ENCODE results near the gene ATP6V0E1. TPM values are rescaled to one million over a fixed set of nuclear protein-coding genes. Genes with fewer than 3 reads are reported as not detected.
"Not testable (repeated sequence)": the region's sequence is repeated elsewhere in the genome, so short reads cannot be mapped to it uniquely, and the experiment has no call there.

The ATP6V0E1 gene
- total RNA-seq, 4 donors from 2014 or later, result 94.0 to 163 (median 124) TPM

DNA sequence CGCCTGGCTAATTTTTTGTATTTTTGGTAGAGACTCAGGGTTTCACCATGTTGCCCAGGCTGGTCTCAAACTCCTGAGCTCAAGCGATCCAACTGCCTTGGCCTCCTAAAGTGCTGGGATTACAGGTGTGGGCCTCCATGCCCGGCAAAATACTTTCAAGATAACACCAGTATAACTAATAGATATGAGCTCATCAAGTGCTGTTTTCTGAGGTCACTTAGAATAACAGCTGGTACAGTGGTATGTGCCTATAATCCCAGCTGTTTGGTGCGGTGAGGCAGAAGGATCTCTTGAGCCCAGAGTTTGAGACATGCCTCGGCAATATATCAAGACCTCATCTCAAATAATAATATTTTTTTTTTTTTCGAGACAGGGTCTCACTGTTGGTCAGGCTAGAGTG is 42.1 kb downstream of the ATP6V0E1 start:
- no peak for ATAC-seq
- H3K36me3 ChIP-seq, result peaks cover 0 to 29% of the 10 kb centered on the region in 2 donors
- H3K9me3 ChIP-seq, result no peaks in the 10 kb centered on the region
- H3K27ac ChIP-seq, result no peak overlapping the region
- peaks cover 0 to 56% (median 5%) of the 10 kb centered on the region in 3 donors for H3K4me1 ChIP-seq
- H3K4me3 ChIP-seq, result no peak overlapping the region
- WGBS, 2 donors (ENCODE audit: low coverage in 1 of 2), result 80 to 90% methylated on average over 1 to 3 of the region's 6 CpGs
- TF ChIP-seq EP300 (IDR thresholded peaks at IDR 0.05) (no peak), POLR2AphosphoS5 (IDR thresholded peaks at IDR 0.05) (no peak), POLR2A (IDR thresholded peaks at IDR 0.05) (no peak)
- TF ChIP-seq, protein P1, sequence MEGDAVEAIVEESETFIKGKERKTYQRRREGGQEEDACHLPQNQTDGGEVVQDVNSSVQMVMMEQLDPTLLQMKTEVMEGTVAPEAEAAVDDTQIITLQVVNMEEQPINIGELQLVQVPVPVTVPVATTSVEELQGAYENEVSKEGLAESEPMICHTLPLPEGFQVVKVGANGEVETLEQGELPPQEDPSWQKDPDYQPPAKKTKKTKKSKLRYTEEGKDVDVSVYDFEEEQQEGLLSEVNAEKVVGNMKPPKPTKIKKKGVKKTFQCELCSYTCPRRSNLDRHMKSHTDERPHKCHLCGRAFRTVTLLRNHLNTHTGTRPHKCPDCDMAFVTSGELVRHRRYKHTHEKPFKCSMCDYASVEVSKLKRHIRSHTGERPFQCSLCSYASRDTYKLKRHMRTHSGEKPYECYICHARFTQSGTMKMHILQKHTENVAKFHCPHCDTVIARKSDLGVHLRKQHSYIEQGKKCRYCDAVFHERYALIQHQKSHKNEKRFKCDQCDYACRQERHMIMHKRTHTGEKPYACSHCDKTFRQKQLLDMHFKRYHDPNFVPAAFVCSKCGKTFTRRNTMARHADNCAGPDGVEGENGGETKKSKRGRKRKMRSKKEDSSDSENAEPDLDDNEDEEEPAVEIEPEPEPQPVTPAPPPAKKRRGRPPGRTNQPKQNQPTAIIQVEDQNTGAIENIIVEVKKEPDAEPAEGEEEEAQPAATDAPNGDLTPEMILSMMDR (IDR thresholded peaks at IDR 0.05), result no peak
- no peaks in the 10 kb centered on the region for H3K27me3 ChIP-seq

DNA sequence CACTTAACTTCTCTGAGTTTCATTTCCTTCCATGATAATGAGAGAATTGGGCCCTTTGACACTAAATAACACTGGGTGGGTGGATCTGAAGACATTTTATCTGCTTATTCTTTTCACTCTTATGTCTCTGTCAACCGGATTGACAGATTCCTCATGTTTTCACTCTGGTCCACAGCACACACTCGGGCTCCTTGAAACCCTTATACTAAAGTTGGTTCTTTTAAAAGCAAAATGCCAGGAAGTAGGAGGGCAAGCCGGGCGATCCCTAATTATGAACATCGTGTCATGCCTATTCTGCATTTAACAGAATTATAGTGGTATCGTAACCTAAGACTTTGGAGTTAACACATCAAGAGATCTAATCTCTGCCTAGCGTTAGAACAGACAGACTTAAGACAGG is 44.3 kb downstream of the ATP6V0E1 start:
- peaks cover 0 to 9% of the 10 kb centered on the region in 2 donors for H3K36me3 ChIP-seq
- H3K9me3 ChIP-seq, result no peaks in the 10 kb centered on the region
- peaks cover 0 to 33% (median 5%) of the 10 kb centered on the region in 3 donors for H3K4me1 ChIP-seq
- TF ChIP-seq POLR2AphosphoS5 (IDR thresholded peaks at IDR 0.05) (no peak), POLR2A (IDR thresholded peaks at IDR 0.05) (no peak), EP300 (IDR thresholded peaks at IDR 0.05) (no peak)
- TF ChIP-seq, protein P1 (IDR thresholded peaks at IDR 0.05), result no peak
- no peaks in the 10 kb centered on the region for H3K27me3 ChIP-seq
- no peak overlapping the region for H3K4me3 ChIP-seq
- ATAC-seq, result no peak
- H3K27ac ChIP-seq, result no peak overlapping the region
- 72 to 83% methylated on average over 2 to 4 of the region's 7 CpGs for WGBS, 2 donors (ENCODE audit: low coverage in 1 of 2)

DNA sequence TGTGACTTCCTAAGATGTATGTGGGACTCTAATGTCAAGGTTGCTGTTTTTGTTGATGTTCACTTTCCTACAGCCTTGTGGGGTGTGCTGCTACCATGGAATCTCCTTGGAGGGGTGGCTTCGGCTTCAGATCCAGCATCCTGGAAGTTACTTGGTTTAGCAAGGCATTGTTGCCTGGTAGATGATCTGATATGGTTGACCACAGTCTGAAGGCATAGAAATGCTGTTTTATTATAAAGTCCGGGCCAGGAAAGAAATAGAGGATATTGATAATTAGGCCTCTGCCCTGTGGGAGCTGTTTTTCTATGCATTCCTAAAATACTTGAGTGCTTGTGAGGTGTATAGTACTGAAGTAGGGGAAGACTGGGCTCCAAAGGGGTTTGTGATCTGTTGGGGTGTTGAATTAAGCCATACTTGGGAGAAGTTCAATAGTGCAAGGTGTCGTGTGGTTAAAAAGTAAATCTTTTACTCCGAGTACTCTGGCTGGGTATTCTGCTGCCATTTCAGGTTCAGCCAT is 45.3 kb downstream of the ATP6V0E1 start:
- no peak for TF ChIP-seq POLR2A (IDR thresholded peaks at IDR 0.05)
- no peak for TF ChIP-seq EP300 (IDR thresholded peaks at IDR 0.05)
- no peak for TF ChIP-seq POLR2AphosphoS5 (IDR thresholded peaks at IDR 0.05)
- TF ChIP-seq, protein P1 (IDR thresholded peaks at IDR 0.05), result no peak

DNA sequence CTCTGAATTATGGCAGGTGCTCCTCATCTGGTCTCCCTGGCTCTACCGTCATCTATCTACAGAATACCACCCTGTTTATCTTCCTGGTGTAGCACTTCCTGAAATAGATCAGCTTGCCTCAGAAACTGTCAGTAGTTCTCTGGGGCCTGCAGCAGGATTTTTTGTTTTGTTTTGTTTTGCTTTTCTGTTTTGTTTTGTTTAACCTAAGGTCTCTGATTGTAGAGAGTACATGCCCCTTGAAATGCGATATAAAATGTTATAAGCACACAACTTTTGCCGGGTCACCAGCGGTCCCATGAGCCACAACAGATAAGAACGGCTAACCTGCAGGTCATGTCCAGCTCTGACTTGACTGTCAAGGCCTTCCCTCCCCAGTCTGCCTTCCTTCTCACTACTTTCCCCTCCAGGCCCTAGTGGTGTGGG is 45.9 kb downstream of the ATP6V0E1 start:
- no peak for ATAC-seq
- H3K36me3 ChIP-seq, result peaks cover 0 to under 1% of the 10 kb centered on the region in 2 donors

More for the DNA sequence above, 45.3 kb downstream of the ATP6V0E1 start:
- no peaks in the 10 kb centered on the region for H3K9me3 ChIP-seq
- H3K4me3 ChIP-seq, result no peak overlapping the region
- H3K36me3 ChIP-seq, result no peaks in the 10 kb centered on the region
- H3K4me1 ChIP-seq, result peaks cover 0 to 32% (median 5%) of the 10 kb centered on the region in 3 donors
- 83 to 92% methylated on average over 2 to 4 of the region's 4 CpGs for WGBS, 2 donors (ENCODE audit: low coverage in 1 of 2)
- peak overlapping the region in 2 of 4 donors; percentile 8 to 19 for H3K27ac ChIP-seq
- no peak for ATAC-seq
- H3K27me3 ChIP-seq, result no peaks in the 10 kb centered on the region

DNA sequence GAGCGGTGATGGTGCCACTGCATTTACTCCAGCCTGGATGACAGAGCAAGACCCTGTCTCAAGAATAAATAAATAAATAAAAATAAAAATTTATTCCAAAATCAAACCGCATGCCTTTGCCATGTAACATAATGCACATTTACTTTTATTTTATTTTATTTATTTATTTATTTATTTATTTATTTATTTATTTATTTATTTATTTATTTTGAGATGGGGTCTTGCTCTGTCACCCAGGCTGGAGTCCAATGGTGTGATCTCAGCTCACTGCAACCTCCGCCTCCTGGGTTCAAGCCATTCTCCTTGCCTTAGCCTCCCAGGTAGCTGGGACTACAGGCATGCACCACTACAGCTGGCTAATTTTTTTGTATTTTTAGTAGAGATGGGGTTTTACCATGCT is 48.5 kb downstream of the ATP6V0E1 start:
- WGBS, 2 donors (ENCODE audit: low coverage in 1 of 2), result 90 to 98% methylated on average over 2 to 3 of the region's 3 CpGs
- not testable (repeated sequence) for H3K4me3 ChIP-seq, H3K27ac ChIP-seq, H3K27me3 ChIP-seq, H3K9me3 ChIP-seq, ATAC-seq
- H3K4me1 ChIP-seq, result peaks cover 0 to 55% (median 16%) of the 10 kb centered on the region in 3 donors
- peaks cover 0 to 23% of the 10 kb centered on the region in 2 donors for H3K36me3 ChIP-seq

More for the DNA sequence above, 45.9 kb downstream of the ATP6V0E1 start:
- TF ChIP-seq EP300 (IDR thresholded peaks at IDR 0.05) (no peak), POLR2A (IDR thresholded peaks at IDR 0.05) (no peak), POLR2AphosphoS5 (IDR thresholded peaks at IDR 0.05) (no peak)
- TF ChIP-seq, protein P1 (IDR thresholded peaks at IDR 0.05), result no peak
- H3K27me3 ChIP-seq, result no peaks in the 10 kb centered on the region
- peaks cover 0 to 32% (median 5%) of the 10 kb centered on the region in 3 donors for H3K4me1 ChIP-seq
- 44 to 73% methylated on average over 2 to 5 of the region's 5 CpGs for WGBS, 2 donors (ENCODE audit: low coverage in 1 of 2)
- H3K27ac ChIP-seq, result peak overlapping the region in 2 of 4 donors; percentile 17 to 22
- no peak overlapping the region for H3K4me3 ChIP-seq
- H3K9me3 ChIP-seq, result no peaks in the 10 kb centered on the region

Measured in gastroesophageal sphincter (tissue), 4 donors.